Right lobe of liver (tissue), 6 donors: ENCODE results near the gene SETBP1. TPM values are rescaled to one million over a fixed set of nuclear protein-coding genes. Genes with fewer than 3 reads are reported as not detected.

Experiments
- ATAC-seq, 4 donors: fragments of 200-7000 bp; cut with Tn5 transposase; one replicate each; pipeline ENCODE4 v1.9.1; 2020; ENCODE audit warnings: mild to moderate bottlenecking in 4 of 4, moderate library complexity in 4 of 4
- DNase-seq, 3 donors: peaks; one replicate each; pipeline ENCODE4 v3.0.0-alpha.2; 2020
- H3K27ac ChIP-seq, 3 donors: fragments of 200-600 bp; one replicate each; pipeline ENCODE4 v1.8.0; 2022
- H3K27me3 ChIP-seq, 2 donors: fragments of 200-600 bp; one replicate each; pipeline ENCODE4 v1.8.0; 2022
- H3K36me3 ChIP-seq, 4 donors: fragments of 200-600 bp; sonication (generic) in 1 of 4; one replicate each; pipeline versions ENCODE4 v1.5.1 to v1.8.0; 2017 to 2022; ENCODE audit warnings: control low read depth in 1 of 4
- H3K4me1 ChIP-seq, 4 donors: fragments of 200-600 bp; sonication (generic) in 1 of 4; one replicate each; pipeline versions ENCODE4 v1.5.1 to v1.8.0; 2017 to 2022; ENCODE audit warnings: control low read depth in 1 of 4
- H3K4me3 ChIP-seq, 3 donors: fragments of 200-600 bp; one replicate each; pipeline ENCODE4 v1.8.0; 2022
- H3K9me3 ChIP-seq, 4 donors: fragments of 200-600 bp; sonication (generic) in 1 of 4; one replicate each; pipeline versions ENCODE4 v1.5.1 to v1.8.0; 2017 to 2022; ENCODE audit warnings: control low read depth in 1 of 4
- CTCF ChIP-seq, 4 donors: fragments of 200-600 bp in 3 of 4; fragments of 450-650 bp in 1 of 4; IDR thresholded peaks; one replicate each; pipeline versions ENCODE4 v1.5.1 to v1.8.0; 2016 to 2022; ENCODE audit warnings: antibody characterized with exemption in 4 of 4, mild to moderate bottlenecking in 2 of 4
- POLR2A ChIP-seq: fragments of 450-650 bp; IDR thresholded peaks from one replicate; pipeline ENCODE4 v1.6.1; 2017; ENCODE audit warnings: antibody characterized with exemption, mild to moderate bottlenecking
- WGBS: methylation state at CpG from one replicate; pipeline ENCODE4 v1.1.6; 2018; ENCODE audit warnings: low coverage, low lambda C conversion rate; ENCODE audit not compliant: insufficient coverage; ENCODE audit errors: missing lambda C conversion rate; 5-methylcytosine and 5-hydroxymethylcytosine counted together
- intact Hi-C, 2 donors: fragments of 100-400 bp; cut with DNase I; formaldehyde crosslinking; loops; one replicate each; pipeline versions ENCODE4 v1.11.2 to v1.14.1; 2022
- total RNA-seq, 6 experiments: library from RNA; depleted of rRNA in 2 of 6; stranded (reverse); fragments of >200 nt in 2 of 6; fragmentation: NEBNext Ultra II Directional in 3 of 6; extraction: Animal tissue kit (Norgen Biotek cat#: 25700) in 3 of 6; gene quantifications; one replicate each; pipeline versions ENCODE4 v1.1.0 to v1.2.4, GENCODE V29; 2016 to 2023
- donor health status: DM: no; HTN: yes; CAD: no.
- donor health status: DM: no; HTN: no; CAD: no.
- donor health status: DM: no; HTN: no; CAD: no.
- donor health status: DM: no; HTN: yes; CAD: no.
- donor health status: DM: no; HTN: yes; CAD: no.

SETBP1 gene
- total RNA-seq, 6 experiments from 2014 or later, result 14.3 to 29.1 (median 16.6) TPM

DNA sequence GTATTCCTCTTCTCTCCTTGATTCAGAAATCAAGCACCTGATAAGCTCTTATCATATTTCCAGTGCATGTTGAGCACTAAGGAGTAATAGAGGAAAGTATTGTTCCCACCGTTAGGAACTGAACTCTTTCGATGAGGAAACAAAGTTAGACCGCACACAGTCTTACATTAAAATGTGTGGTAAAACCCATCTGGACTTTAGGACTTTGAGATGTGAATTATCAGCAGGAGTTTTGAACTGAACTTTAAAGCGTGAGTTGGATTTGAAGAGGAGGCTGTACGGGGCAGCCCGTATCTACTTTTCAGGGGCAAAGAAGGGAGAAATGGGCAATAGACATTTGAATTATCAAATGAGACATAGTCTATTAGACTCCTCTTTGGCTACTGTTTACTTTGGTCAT lies 134.4 kb downstream of the SETBP1 start:
- H3K27ac ChIP-seq, result no peak overlapping the region
- H3K4me1 ChIP-seq, result peaks cover 0 to 6% (median 2%) of the 10 kb centered on the region in 4 donors
- TF ChIP-seq CTCF (IDR thresholded peaks at IDR 0.05), result no peak
- no peak for TF ChIP-seq POLR2A
- H3K9me3 ChIP-seq, result no peaks in the 10 kb centered on the region
- DNase-seq, result no peak
- no peaks in the 10 kb centered on the region for H3K36me3 ChIP-seq
- WGBS, result 44% methylated on average over 6 of the region's 6 CpGs
- peak in 2 of 4 donors; percentile 18 to 30 for ATAC-seq
- H3K4me3 ChIP-seq, result no peak overlapping the region
- intact Hi-C loops, result no loop called here
- no peaks in the 10 kb centered on the region for H3K27me3 ChIP-seq

DNA sequence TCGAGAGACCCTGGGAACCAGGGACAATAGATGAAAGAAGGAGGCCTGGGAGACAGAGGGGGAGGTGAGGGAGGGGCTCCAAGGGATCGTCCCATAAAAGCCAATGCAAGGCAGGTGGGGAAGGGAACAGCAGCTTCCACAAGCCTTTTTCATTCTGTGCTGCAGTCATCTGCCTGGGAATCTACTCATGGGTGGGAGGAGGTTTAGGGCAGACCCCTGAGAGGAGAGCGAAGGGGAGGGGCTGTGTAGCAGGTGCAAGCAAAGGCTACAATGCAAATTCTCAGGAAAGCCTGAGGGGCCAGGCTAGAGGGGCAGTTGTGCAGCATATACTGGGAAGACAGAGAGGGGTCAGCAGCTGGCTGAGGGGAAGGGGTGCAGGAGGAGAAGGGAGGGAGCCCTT lies 135.4 kb downstream of the SETBP1 start:
- intact Hi-C loops, result no loop called here

DNA sequence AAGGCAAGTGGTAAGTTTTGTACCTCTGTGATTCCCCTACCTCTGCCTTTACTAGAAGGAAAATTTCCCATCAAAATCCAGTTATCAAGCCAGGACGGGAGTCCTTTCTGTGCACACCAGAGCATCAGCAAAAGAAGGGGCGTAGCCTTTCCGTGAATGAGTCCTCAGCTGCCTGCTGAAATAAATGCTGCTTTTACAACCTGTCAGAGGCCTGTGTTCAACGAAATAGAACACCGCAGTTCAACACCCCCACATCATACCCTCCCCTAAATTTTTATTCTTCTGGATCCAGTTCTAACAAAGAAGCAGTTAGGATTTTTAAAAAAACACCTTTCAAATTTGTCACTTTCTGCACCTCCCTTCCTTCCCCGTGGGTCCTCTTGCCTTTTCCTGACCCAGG lies 135.8 kb downstream of the SETBP1 start:
- no peak for ATAC-seq
- no peak for TF ChIP-seq POLR2A
- Histone ChIP-seq H3K27me3 (no peaks in the 10 kb centered on the region), H3K9me3 (no peaks in the 10 kb centered on the region), H3K36me3 (no peaks in the 10 kb centered on the region), H3K4me3 (no peak overlapping the region), H3K4me1 (peaks cover 0 to 20% (median 8%) of the 10 kb centered on the region in 4 donors), H3K27ac (no peak overlapping the region)
- no peak for DNase-seq
- intact Hi-C loops, result no loop called here
- WGBS, result 93% methylated on average over 5 of the region's 6 CpGs

More for the DNA sequence above, 135.4 kb downstream of the SETBP1 start:
- DNase-seq, result no peak
- ATAC-seq, result no peak
- TF ChIP-seq POLR2A, result no peak
- Histone ChIP-seq H3K9me3 (no peaks in the 10 kb centered on the region), H3K4me1 (peaks cover 0 to 16% (median 6%) of the 10 kb centered on the region in 4 donors), H3K4me3 (no peak overlapping the region), H3K27me3 (no peaks in the 10 kb centered on the region), H3K27ac (no peak overlapping the region), H3K36me3 (no peaks in the 10 kb centered on the region)
- WGBS, result 52% methylated on average over 2 of the region's 3 CpGs

DNA sequence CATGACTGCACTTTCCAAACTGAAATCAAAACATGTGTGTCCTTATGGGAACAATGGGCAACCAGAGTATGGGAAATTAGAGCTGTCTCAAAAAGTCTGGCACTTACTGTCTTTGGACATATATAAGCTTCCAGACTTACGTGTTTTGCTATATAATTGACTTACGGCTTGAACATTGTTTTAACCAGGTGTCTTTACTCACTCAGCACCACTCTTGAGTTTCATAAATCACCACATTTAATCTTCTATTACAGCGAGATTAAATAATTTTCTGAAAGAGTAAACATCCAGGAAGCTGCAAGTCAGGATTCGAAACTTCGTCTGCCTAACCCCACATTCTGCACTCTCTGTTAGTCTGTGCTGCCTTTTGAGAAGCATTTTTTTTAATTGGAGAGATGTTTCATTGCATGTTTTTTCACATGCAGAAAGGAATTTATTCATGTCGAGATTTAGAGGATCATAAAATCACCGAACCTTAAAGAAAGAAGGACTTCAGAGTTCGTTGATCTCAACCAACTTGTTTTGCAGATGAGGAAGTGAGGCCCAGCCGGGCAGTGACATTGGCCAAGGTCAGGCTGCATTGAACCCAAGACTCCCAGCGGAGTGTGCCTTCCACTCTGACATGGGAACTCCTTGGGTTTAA lies 137.3 kb downstream of the SETBP1 start:
- Histone ChIP-seq H3K9me3 (no peaks in the 10 kb centered on the region), H3K27me3 (no peaks in the 10 kb centered on the region), H3K4me1 (peaks cover 0 to 31% (median 15%) of the 10 kb centered on the region in 4 donors), H3K36me3 (no peaks in the 10 kb centered on the region), H3K4me3 (no peak overlapping the region), H3K27ac (no peak overlapping the region)
- 79% methylated on average over 9 of the region's 10 CpGs for WGBS
- TF ChIP-seq POLR2A, result no peak
- TF ChIP-seq CTCF (IDR thresholded peaks at IDR 0.05), result no peak
- DNase-seq (no peak), ATAC-seq (no peak)
- intact Hi-C loops, result no loop called here

DNA sequence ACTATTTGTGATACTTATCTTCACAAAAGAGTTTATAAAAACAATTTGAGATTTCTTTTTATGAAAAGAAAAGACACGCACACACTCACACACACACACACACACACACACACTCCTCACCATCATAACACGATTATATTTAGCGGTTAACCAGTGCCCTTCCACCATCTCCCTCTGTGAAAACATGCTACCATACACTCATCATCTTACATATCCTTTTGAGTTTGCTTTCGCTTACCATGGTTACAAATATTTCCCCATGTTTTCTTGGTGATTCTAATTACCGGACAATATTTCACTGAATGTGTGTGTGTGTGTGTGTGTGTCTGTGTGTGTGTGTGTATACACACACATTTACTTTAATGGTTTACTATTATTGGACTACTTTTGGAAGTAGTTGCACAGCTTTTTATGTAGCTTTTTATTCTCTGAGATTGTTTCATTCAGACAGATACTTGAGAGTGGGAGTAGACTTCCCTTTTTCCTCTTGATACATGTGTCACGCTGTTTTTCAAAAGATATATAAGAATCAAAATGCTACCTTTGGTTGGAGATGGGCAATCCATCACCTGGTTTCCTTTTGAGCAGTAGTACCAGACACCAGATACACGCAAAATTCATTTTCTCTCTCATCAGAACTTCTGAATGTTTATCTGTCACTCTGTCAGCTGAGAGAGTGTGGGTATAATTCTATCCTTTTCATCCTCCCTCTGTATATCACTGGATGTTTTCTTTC lies 138.1 kb downstream of the SETBP1 start:
- Histone ChIP-seq H3K4me3 (no peak overlapping the region), H3K27me3 (no peaks in the 10 kb centered on the region), H3K27ac (peak overlapping the region in 1 of 3 donors; percentile 13), H3K4me1 (peaks cover 0 to 38% (median 18%) of the 10 kb centered on the region in 4 donors), H3K9me3 (no peaks in the 10 kb centered on the region), H3K36me3 (no peaks in the 10 kb centered on the region)
- intact Hi-C loops, result no loop called here
- no peak for ATAC-seq
- WGBS, result 74% methylated on average over 7 of the region's 7 CpGs
- no peak for TF ChIP-seq POLR2A
- no peak for DNase-seq

DNA sequence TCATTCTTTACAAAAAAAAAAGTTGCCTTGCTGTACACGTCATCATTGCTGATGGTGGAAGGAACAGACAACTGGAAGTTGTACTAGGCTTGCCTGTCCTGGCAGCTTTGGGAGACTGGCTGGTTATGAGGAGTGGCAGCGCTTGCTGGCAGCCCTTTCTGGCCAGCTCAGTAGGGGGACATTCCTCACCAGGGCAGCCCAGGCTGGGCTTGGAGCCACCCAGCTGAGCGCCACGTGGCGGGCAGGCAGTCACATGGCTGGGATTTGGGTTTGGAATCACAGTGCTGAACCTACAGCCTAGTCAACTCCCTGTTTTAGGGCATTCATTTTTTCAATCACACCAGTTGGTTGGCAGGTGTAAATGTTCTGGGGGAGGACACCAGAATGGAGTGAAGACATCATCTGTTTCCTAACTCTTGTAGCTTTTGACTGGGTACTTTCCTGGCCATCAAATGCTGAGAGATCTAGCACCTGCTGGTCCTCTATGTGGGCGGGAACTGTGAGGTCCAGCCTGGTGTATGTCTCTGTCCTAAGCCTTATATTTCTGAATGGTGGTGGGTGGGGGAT lies 139.3 kb downstream of the SETBP1 start:
- intact Hi-C loops, result no loop called here
- peak overlapping the region in 2 of 3 donors; percentile 70 to 91 for H3K27ac ChIP-seq
- 82% methylated on average over 3 of the region's 6 CpGs for WGBS
- H3K9me3 ChIP-seq, result no peaks in the 10 kb centered on the region
- ATAC-seq, result peak; percentile 68 to 84 (median 78)
- no peak for TF ChIP-seq POLR2A
- peaks cover 0 to 39% (median 18%) of the 10 kb centered on the region in 4 donors for H3K4me1 ChIP-seq
- no peak overlapping the region for H3K4me3 ChIP-seq
- DNase-seq, result peak; percentile 59 to 82 (median 76)
- no peaks in the 10 kb centered on the region for H3K27me3 ChIP-seq
- H3K36me3 ChIP-seq, result no peaks in the 10 kb centered on the region
